HepG2 (cell line): ENCODE measurements around the gene TRAPPC12. TPM values are rescaled to one million over a fixed set of nuclear protein-coding genes. Genes with fewer than 3 reads are reported as not detected.

ENCODE experiments used
- DR1 ChIP-seq: sonication (generic); formaldehyde crosslinking; IDR thresholded peaks from 2 replicates; pipeline ENCODE4 v1.8.0; 2021; ENCODE audit warnings: mild to moderate bottlenecking, missing genetic modification reagents, inconsistent platforms
- E2F1 ChIP-seq: sonication (generic); formaldehyde crosslinking; IDR thresholded peaks from 2 replicates; pipeline ENCODE4 v1.5.0; 2020; ENCODE audit warnings: missing genetic modification reagents
- EHMT2 ChIP-seq: fragments of 200-600 bp; sonication (generic); IDR thresholded peaks from 2 replicates; pipeline ENCODE4 v1.7.0; 2017; ENCODE audit warnings: antibody characterized with exemption, low read depth, low read length, borderline replicate concordance
- ETV6 ChIP-seq: sonication (generic); formaldehyde crosslinking; conservative IDR thresholded peaks from 2 replicates; pipeline ENCODE4 v1.4.0; 2020; ENCODE audit warnings: missing genetic modification reagents
- KDM5B ChIP-seq: sonication (generic); formaldehyde crosslinking; IDR thresholded peaks from 2 replicates; pipeline ENCODE4 v1.4.0; 2020; ENCODE audit warnings: missing genetic modification reagents, mild to moderate bottlenecking, borderline replicate concordance
- PHF5A ChIP-seq: IDR thresholded peaks from one replicate; pipeline ENCODE4 v1.6.1; 2018; ENCODE audit warnings: low read depth, missing genetic modification reagents; ENCODE audit not compliant: unreplicated experiment
- RFXAP ChIP-seq: sonication (generic); formaldehyde crosslinking; IDR thresholded peaks from 2 replicates; pipeline ENCODE4 v1.4.0; 2020; ENCODE audit warnings: missing genetic modification reagents, borderline replicate concordance
- RORA ChIP-seq: sonication (generic); formaldehyde crosslinking; IDR thresholded peaks from 2 replicates; pipeline ENCODE4 v1.5.0; 2020; ENCODE audit warnings: mild to moderate bottlenecking, missing genetic modification reagents, moderate library complexity
- SALL2 ChIP-seq: sonication (generic); formaldehyde crosslinking; IDR thresholded peaks from 2 replicates; pipeline ENCODE4 v1.8.1; 2023; ENCODE audit warnings: mild to moderate bottlenecking, missing genetic modification reagents, inconsistent platforms
- TEF ChIP-seq: sonication (generic); formaldehyde crosslinking; IDR thresholded peaks from 2 replicates; pipeline ENCODE4 v1.5.0; 2020; ENCODE audit warnings: missing genetic modification reagents
- ZMYM2 ChIP-seq: sonication (generic); formaldehyde crosslinking; IDR thresholded peaks from 2 replicates; pipeline ENCODE4 v1.8.0; 2022; ENCODE audit warnings: mild to moderate bottlenecking, missing genetic modification reagents
- ZNF501 ChIP-seq: sonication (generic); formaldehyde crosslinking; IDR thresholded peaks from 2 replicates; pipeline ENCODE4 v1.5.1; 2020; ENCODE audit warnings: mild to moderate bottlenecking, moderate library complexity, missing genetic modification reagents
- ZNF562 ChIP-seq: sonication (generic); formaldehyde crosslinking; IDR thresholded peaks from 2 replicates; pipeline ENCODE4 v1.8.0; 2022; ENCODE audit warnings: missing genetic modification reagents, borderline replicate concordance
- ZNF615 ChIP-seq: sonication (generic); formaldehyde crosslinking; IDR thresholded peaks from 2 replicates; pipeline ENCODE4 v1.5.0; 2020; ENCODE audit warnings: mild to moderate bottlenecking, missing genetic modification reagents, borderline replicate concordance
- ZNF747 ChIP-seq: sonication (generic); formaldehyde crosslinking; IDR thresholded peaks from 2 replicates; pipeline ENCODE4 v1.8.1; 2023; ENCODE audit warnings: missing genetic modification reagents, mild to moderate bottlenecking, borderline replicate concordance
- polyA plus RNA-seq, 8 experiments: library from polyadenylated mRNA; depleted of rRNA in 3 of 8; stranded (reverse) in 7 of 8; unstranded in 1 of 8; fragments of >200 nt; fragmentation: Illumina TruSeq in 4 of 8; extraction: Trizol in 4 of 8; gene quantifications; 2 replicates each; pipeline versions ENCODE4 v1.2.1 to v1.2.3, GENCODE V29; 2011 to 2016; ENCODE audit warnings: low read depth in 4 of 8, missing spikeins in 1 of 8, mixed read lengths in 1 of 8; ENCODE audit not compliant: insufficient read depth in 1 of 8
- total RNA-seq, 5 experiments: library from RNA; depleted of rRNA; stranded (reverse); fragments of >200 nt; fragmentation: Illumina TruSeq; extraction: Trizol; gene quantifications; 2 replicates each; pipeline ENCODE4 v1.2.3, GENCODE V29; 2016; ENCODE audit warnings: low read depth in 1 of 5
- TF ChIP-seq, protein P1 (sequence below): sonication (generic); formaldehyde crosslinking; IDR thresholded peaks from 2 replicates; pipeline ENCODE4 v1.4.0; 2020; ENCODE audit warnings: missing genetic modification reagents, borderline replicate concordance
- TF ChIP-seq, protein P2 (sequence below): sonication (generic); formaldehyde crosslinking; IDR thresholded peaks from 2 replicates; pipeline ENCODE4 v1.5.1; 2020; ENCODE audit warnings: mild to moderate bottlenecking, missing genetic modification reagents, borderline replicate concordance

Gene TRAPPC12
- total and polyA plus RNA-seq, 2 of the 13 experiments (the other 11 are each of a cell fraction or from before 2014, with no cell fraction given) = 46.4 to 97.7 TPM

GRCh38 chr2:3424171-3424795 lies 44.8 kb downstream of the TRAPPC12 start (continued):
- TF ChIP-seq, protein P1, sequence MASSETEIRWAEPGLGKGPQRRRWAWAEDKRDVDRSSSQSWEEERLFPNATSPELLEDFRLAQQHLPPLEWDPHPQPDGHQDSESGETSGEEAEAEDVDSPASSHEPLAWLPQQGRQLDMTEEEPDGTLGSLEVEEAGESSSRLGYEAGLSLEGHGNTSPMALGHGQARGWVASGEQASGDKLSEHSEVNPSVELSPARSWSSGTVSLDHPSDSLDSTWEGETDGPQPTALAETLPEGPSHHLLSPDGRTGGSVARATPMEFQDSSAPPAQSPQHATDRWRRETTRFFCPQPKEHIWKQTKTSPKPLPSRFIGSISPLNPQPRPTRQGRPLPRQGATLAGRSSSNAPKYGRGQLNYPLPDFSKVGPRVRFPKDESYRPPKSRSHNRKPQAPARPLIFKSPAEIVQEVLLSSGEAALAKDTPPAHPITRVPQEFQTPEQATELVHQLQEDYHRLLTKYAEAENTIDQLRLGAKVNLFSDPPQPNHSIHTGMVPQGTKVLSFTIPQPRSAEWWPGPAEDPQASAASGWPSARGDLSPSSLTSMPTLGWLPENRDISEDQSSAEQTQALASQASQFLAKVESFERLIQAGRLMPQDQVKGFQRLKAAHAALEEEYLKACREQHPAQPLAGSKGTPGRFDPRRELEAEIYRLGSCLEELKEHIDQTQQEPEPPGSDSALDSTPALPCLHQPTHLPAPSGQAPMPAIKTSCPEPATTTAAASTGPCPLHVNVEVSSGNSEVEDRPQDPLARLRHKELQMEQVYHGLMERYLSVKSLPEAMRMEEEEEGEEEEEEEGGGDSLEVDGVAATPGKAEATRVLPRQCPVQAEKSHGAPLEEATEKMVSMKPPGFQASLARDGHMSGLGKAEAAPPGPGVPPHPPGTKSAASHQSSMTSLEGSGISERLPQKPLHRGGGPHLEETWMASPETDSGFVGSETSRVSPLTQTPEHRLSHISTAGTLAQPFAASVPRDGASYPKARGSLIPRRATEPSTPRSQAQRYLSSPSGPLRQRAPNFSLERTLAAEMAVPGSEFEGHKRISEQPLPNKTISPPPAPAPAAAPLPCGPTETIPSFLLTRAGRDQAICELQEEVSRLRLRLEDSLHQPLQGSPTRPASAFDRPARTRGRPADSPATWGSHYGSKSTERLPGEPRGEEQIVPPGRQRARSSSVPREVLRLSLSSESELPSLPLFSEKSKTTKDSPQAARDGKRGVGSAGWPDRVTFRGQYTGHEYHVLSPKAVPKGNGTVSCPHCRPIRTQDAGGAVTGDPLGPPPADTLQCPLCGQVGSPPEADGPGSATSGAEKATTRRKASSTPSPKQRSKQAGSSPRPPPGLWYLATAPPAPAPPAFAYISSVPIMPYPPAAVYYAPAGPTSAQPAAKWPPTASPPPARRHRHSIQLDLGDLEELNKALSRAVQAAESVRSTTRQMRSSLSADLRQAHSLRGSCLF (CRISPR knock-in tag) = no peak
- TF ChIP-seq ETV6 (no peak), SALL2 (no peak), ZNF615 (CRISPR knock-in tag) (no peak), E2F1 (CRISPR knock-in tag) (no peak), ZNF501 (CRISPR knock-in tag) (peak; percentile 60; the same call in 1 of the 2 replicates), PHF5A (CRISPR knock-in tag) (no peak), DR1 (CRISPR knock-in tag) (no peak), ZNF562 (no peak), RFXAP (CRISPR knock-in tag) (peak; percentile 51; the same call in 1 of the 2 replicates), KDM5B (CRISPR knock-in tag) (no peak; the same call in 1 of the 2 replicates), ZNF747 (CRISPR knock-in tag) (no peak), TEF (CRISPR knock-in tag) (no peak), RORA (CRISPR knock-in tag) (no peak), ZMYM2 (CRISPR knock-in tag) (no peak), EHMT2 (no peak)
- TF ChIP-seq, protein P2, sequence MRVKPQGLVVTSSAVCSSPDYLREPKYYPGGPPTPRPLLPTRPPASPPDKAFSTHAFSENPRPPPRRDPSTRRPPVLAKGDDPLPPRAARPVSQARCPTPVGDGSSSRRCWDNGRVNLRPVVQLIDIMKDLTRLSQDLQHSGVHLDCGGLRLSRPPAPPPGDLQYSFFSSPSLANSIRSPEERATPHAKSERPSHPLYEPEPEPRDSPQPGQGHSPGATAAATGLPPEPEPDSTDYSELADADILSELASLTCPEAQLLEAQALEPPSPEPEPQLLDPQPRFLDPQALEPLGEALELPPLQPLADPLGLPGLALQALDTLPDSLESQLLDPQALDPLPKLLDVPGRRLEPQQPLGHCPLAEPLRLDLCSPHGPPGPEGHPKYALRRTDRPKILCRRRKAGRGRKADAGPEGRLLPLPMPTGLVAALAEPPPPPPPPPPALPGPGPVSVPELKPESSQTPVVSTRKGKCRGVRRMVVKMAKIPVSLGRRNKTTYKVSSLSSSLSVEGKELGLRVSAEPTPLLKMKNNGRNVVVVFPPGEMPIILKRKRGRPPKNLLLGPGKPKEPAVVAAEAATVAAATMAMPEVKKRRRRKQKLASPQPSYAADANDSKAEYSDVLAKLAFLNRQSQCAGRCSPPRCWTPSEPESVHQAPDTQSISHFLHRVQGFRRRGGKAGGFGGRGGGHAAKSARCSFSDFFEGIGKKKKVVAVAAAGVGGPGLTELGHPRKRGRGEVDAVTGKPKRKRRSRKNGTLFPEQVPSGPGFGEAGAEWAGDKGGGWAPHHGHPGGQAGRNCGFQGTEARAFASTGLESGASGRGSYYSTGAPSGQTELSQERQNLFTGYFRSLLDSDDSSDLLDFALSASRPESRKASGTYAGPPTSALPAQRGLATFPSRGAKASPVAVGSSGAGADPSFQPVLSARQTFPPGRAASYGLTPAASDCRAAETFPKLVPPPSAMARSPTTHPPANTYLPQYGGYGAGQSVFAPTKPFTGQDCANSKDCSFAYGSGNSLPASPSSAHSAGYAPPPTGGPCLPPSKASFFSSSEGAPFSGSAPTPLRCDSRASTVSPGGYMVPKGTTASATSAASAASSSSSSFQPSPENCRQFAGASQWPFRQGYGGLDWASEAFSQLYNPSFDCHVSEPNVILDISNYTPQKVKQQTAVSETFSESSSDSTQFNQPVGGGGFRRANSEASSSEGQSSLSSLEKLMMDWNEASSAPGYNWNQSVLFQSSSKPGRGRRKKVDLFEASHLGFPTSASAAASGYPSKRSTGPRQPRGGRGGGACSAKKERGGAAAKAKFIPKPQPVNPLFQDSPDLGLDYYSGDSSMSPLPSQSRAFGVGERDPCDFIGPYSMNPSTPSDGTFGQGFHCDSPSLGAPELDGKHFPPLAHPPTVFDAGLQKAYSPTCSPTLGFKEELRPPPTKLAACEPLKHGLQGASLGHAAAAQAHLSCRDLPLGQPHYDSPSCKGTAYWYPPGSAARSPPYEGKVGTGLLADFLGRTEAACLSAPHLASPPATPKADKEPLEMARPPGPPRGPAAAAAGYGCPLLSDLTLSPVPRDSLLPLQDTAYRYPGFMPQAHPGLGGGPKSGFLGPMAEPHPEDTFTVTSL (CRISPR knock-in tag) = peak; percentile 9; the same call in 1 of the 2 replicates
